GM12873 (cell line): ENCODE results near the gene HS3ST3B1.

Source experiments
- CTCF ChIP-seq: IDR thresholded peaks from 2 replicates; pipeline ENCODE4 v1.5.1; 2012; ENCODE audit warnings: low read depth, mild to moderate bottlenecking, moderate library complexity, low read length, control low read depth; ENCODE audit not compliant: insufficient read depth; ENCODE audit errors: missing control alignments

Gene HS3ST3B1

GRCh38 chr17:14398766-14399165, 97.9 kb downstream of the HS3ST3B1 start:
- no peak for TF ChIP-seq CTCF
